K562 (cell line): ENCODE results near the gene KLHL12. TPM values are rescaled to one million over a fixed set of nuclear protein-coding genes. Genes with fewer than 3 reads are reported as not detected.
A peak's percentile ranks its signal among the peaks of the same experiment; 100 is the strongest.

Experiments
- CHD4 ChIP-seq: fragments of 200-600 bp; sonication (generic); IDR thresholded peaks from 3 replicates; pipeline ENCODE4 v1.6.1; 2012; ENCODE audit warnings: low read depth, mild to moderate bottlenecking, mixed read lengths, low read length, inconsistent platforms; ENCODE audit not compliant: insufficient read depth, insufficient replicate concordance, poor library complexity, severe bottlenecking
- ILF3 ChIP-seq: fragments of 450-650 bp; IDR thresholded peaks from 2 replicates; pipeline ENCODE4 v1.6.1; 2018; ENCODE audit warnings: antibody characterized with exemption, mild to moderate bottlenecking, moderate library complexity, borderline replicate concordance
- KAT8 ChIP-seq: fragments of 450-650 bp; IDR thresholded peaks from 2 replicates; pipeline ENCODE4 v1.6.1; 2016; ENCODE audit warnings: low read depth, mild to moderate bottlenecking
- NONO ChIP-seq, 2 experiments: fragments of 200-400 bp in 1 of 2; fragments of 450-650 bp in 1 of 2; formaldehyde crosslinking in 1 of 2; IDR thresholded peaks; 2 replicates each; pipeline ENCODE4 v1.6.1; 2017; ENCODE audit warnings: low read depth in 2 of 2, mild to moderate bottlenecking in 2 of 2, moderate library complexity in 2 of 2, low read length in 1 of 2
- SMAD1 ChIP-seq: fragments of 150-350 bp; IDR thresholded peaks from 2 replicates; pipeline ENCODE4 v1.6.1; 2014; ENCODE audit warnings: low read length, low read depth; ENCODE audit not compliant: partially characterized antibody
- TOE1 ChIP-seq, 2 experiments: fragments of 450-650 bp in 1 of 2; sonication (generic) in 1 of 2; formaldehyde crosslinking in 1 of 2; IDR thresholded peaks; 2 replicates each; pipeline versions ENCODE4 v1.7.1 to v1.8.0; 2016 to 2022; ENCODE audit warnings: borderline replicate concordance in 2 of 2, mild to moderate bottlenecking in 2 of 2, antibody characterized with exemption in 1 of 2, inconsistent platforms in 1 of 2, low read depth in 1 of 2, missing genetic modification reagents in 1 of 2, moderate library complexity in 1 of 2
- ZNF197 ChIP-seq: fragments of 200-800 bp; sonication (Bioruptor generic); IDR thresholded peaks from 2 replicates; pipeline ENCODE4 v1.6.1; 2016; ENCODE audit warnings: low read depth, missing genetic modification characterization, missing compliant biosample characterization
- ZNF212 ChIP-seq: fragments of 450-650 bp; formaldehyde crosslinking; IDR thresholded peaks from 2 replicates; pipeline ENCODE4 v1.4.0; 2020; ENCODE audit warnings: mild to moderate bottlenecking
- ZNF324 ChIP-seq: fragments of 250-450 bp; sonication (Bioruptor Pico); IDR thresholded peaks from 2 replicates; pipeline ENCODE4 v1.4.0; 2020; ENCODE audit warnings: mild to moderate bottlenecking
- polyA plus RNA-seq, 8 experiments: library from polyadenylated mRNA; depleted of rRNA in 4 of 8; stranded (reverse) in 5 of 8; unstranded in 3 of 8; fragments of >200 nt; fragmentation: Nextera tagmentation in 2 of 8; fragmentation: Illumina TruSeq in 1 of 8; extraction: Ambion mirVana in 2 of 8; extraction: Trizol in 1 of 8; gene quantifications; 2 replicates each; pipeline versions ENCODE4 v1.2.1 to v1.2.3, GENCODE V29; 2011 to 2014; ENCODE audit warnings: inconsistent platforms in 1 of 8, missing spikeins in 1 of 8
- total RNA-seq, 7 experiments: library from RNA; depleted of rRNA in 6 of 7; stranded (reverse); fragments of >200 nt in 6 of 7; fragmentation: Illumina TruSeq in 2 of 7; extraction: Trizol in 2 of 7; gene quantifications; 2 replicates each; pipeline versions ENCODE4 v1.2.1 to v1.2.3, GENCODE V29; 2011 to 2021; ENCODE audit warnings: low replicate concordance in 1 of 7
- TF ChIP-seq, protein P1 (sequence below): conservative IDR thresholded peaks from 2 replicates; pipeline ENCODE4 v1.6.1; 2011; ENCODE audit warnings: low read depth, mild to moderate bottlenecking, low read length; ENCODE audit not compliant: control insufficient read depth
- TF ChIP-seq, protein P2 (sequence below): fragments of 250-450 bp; sonication (Bioruptor Pico); IDR thresholded peaks from 2 replicates; pipeline ENCODE4 v1.8.0; 2022; ENCODE audit warnings: inconsistent platforms
- TF ChIP-seq, protein P3 (sequence below): fragments of 450-650 bp; conservative IDR thresholded peaks from 2 replicates; pipeline ENCODE4 v1.6.1; 2016; ENCODE audit warnings: missing genetic modification characterization, low read depth, mild to moderate bottlenecking, missing compliant biosample characterization, moderate library complexity
- TF ChIP-seq, protein P4 (sequence below): sonication (generic); formaldehyde crosslinking; IDR thresholded peaks from 2 replicates; pipeline ENCODE4 v1.8.0; 2023; ENCODE audit warnings: mild to moderate bottlenecking, missing genetic modification reagents
- TF ChIP-seq, protein P5 (sequence below): fragments of 250-450 bp; sonication (Bioruptor Pico); IDR thresholded peaks from 2 replicates; pipeline ENCODE4 v1.4.0; 2020; ENCODE audit warnings: mild to moderate bottlenecking, moderate library complexity
- TF ChIP-seq, protein P6 (sequence below): sonication (generic); formaldehyde crosslinking; IDR thresholded peaks from 2 replicates; pipeline ENCODE4 v1.8.0; 2022; ENCODE audit warnings: mild to moderate bottlenecking, missing genetic modification reagents

KLHL12 gene
- total and polyA plus RNA-seq, 9 of the 15 experiments (the other 6 are each of a cell fraction or from before 2014, with no cell fraction given), result 23.1 to 85.1 (median 35.0) TPM

DNA sequence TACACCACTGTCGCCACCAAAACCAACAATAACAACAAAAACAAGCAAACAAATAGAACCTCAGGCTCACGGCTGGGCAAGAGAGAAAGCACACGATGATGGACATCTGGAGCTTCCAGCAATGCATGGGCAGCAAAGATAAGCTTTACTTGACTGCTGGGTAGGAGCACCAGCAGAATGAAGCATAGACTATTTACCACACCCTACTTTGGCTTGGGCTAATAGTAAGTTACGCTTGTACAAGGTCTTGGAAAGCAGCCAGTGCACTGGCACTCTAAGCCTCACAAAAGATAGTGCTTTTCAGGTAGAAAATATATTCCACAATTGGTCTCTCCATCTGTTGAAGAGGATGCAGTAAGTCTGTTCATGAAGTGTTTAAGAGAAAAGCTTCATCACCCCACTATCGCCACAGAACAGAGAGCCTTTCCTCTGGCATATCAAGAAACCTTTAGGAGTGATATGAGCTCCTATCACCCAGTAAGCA is 17.4 kb upstream of the KLHL12 start (continued):
- TF ChIP-seq, protein P1, sequence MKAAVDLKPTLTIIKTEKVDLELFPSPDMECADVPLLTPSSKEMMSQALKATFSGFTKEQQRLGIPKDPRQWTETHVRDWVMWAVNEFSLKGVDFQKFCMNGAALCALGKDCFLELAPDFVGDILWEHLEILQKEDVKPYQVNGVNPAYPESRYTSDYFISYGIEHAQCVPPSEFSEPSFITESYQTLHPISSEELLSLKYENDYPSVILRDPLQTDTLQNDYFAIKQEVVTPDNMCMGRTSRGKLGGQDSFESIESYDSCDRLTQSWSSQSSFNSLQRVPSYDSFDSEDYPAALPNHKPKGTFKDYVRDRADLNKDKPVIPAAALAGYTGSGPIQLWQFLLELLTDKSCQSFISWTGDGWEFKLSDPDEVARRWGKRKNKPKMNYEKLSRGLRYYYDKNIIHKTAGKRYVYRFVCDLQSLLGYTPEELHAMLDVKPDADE, result no peak
- TF ChIP-seq ZNF197 (no peak), KAT8 (no peak), SMAD1 (no peak), ILF3 (no peak), ZNF212 (no peak), ZNF324 (CRISPR knock-in tag) (no peak), NONO (IDR thresholded peaks at IDR 0.05; ENCODE audit: low read depth in 2 of 2, low read length in 1 of 2) (peak in 1 of 2 experiments; percentile 72; a peak in 2 of 4 replicates), CHD4 (no peak), TOE1 (IDR thresholded peaks at IDR 0.05; ENCODE audit: borderline replicate concordance) (no peak), TOE1 (CRISPR knock-in tag; IDR thresholded peaks at IDR 0.05; ENCODE audit: borderline replicate concordance, low read depth) (no peak)
- TF ChIP-seq, protein P2, sequence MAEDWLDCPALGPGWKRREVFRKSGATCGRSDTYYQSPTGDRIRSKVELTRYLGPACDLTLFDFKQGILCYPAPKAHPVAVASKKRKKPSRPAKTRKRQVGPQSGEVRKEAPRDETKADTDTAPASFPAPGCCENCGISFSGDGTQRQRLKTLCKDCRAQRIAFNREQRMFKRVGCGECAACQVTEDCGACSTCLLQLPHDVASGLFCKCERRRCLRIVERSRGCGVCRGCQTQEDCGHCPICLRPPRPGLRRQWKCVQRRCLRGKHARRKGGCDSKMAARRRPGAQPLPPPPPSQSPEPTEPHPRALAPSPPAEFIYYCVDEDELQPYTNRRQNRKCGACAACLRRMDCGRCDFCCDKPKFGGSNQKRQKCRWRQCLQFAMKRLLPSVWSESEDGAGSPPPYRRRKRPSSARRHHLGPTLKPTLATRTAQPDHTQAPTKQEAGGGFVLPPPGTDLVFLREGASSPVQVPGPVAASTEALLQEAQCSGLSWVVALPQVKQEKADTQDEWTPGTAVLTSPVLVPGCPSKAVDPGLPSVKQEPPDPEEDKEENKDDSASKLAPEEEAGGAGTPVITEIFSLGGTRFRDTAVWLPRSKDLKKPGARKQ, result no peak
- TF ChIP-seq, protein P3, sequence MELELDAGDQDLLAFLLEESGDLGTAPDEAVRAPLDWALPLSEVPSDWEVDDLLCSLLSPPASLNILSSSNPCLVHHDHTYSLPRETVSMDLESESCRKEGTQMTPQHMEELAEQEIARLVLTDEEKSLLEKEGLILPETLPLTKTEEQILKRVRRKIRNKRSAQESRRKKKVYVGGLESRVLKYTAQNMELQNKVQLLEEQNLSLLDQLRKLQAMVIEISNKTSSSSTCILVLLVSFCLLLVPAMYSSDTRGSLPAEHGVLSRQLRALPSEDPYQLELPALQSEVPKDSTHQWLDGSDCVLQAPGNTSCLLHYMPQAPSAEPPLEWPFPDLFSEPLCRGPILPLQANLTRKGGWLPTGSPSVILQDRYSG (tag), result no peak
- TF ChIP-seq, protein P4, sequence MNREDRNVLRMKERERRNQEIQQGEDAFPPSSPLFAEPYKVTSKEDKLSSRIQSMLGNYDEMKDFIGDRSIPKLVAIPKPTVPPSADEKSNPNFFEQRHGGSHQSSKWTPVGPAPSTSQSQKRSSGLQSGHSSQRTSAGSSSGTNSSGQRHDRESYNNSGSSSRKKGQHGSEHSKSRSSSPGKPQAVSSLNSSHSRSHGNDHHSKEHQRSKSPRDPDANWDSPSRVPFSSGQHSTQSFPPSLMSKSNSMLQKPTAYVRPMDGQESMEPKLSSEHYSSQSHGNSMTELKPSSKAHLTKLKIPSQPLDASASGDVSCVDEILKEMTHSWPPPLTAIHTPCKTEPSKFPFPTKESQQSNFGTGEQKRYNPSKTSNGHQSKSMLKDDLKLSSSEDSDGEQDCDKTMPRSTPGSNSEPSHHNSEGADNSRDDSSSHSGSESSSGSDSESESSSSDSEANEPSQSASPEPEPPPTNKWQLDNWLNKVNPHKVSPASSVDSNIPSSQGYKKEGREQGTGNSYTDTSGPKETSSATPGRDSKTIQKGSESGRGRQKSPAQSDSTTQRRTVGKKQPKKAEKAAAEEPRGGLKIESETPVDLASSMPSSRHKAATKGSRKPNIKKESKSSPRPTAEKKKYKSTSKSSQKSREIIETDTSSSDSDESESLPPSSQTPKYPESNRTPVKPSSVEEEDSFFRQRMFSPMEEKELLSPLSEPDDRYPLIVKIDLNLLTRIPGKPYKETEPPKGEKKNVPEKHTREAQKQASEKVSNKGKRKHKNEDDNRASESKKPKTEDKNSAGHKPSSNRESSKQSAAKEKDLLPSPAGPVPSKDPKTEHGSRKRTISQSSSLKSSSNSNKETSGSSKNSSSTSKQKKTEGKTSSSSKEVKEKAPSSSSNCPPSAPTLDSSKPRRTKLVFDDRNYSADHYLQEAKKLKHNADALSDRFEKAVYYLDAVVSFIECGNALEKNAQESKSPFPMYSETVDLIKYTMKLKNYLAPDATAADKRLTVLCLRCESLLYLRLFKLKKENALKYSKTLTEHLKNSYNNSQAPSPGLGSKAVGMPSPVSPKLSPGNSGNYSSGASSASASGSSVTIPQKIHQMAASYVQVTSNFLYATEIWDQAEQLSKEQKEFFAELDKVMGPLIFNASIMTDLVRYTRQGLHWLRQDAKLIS (CRISPR knock-in tag), result no peak
- TF ChIP-seq, protein P5, sequence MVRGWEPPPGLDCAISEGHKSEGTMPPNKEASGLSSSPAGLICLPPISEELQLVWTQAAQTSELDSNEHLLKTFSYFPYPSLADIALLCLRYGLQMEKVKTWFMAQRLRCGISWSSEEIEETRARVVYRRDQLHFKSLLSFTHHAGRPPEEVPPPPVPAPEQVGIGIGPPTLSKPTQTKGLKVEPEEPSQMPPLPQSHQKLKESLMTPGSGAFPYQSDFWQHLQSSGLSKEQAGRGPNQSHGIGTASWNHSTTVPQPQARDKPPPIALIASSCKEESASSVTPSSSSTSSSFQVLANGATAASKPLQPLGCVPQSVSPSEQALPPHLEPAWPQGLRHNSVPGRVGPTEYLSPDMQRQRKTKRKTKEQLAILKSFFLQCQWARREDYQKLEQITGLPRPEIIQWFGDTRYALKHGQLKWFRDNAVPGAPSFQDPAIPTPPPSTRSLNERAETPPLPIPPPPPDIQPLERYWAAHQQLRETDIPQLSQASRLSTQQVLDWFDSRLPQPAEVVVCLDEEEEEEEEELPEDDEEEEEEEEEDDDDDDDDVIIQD, result no peak
- TF ChIP-seq, protein P6, sequence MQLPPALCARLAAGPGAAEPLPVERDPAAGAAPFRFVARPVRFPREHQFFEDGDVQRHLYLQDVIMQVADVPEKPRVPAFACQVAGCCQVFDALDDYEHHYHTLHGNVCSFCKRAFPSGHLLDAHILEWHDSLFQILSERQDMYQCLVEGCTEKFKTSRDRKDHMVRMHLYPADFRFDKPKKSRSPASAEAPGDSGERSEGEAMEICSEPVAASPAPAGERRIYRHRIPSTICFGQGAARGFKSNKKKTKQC, result no peak
